ENCODE data around the gene ZBTB32. TPM values are rescaled to one million over a fixed set of nuclear protein-coding genes. Genes with fewer than 3 reads are reported as not detected.
"Not testable (repeated sequence)": the region's sequence is repeated elsewhere in the genome, so short reads cannot be mapped to it uniquely, and the experiment has no call there.

ZBTB32 gene
- under 1 TPM in 1 of 7 donors, not detected in 6; 0.41 TPM for total RNA-seq
- polyA plus RNA-seq, result not detected
- long read RNA-seq, donor 1, partial matches to known transcripts, result 0 of 28 reads
- long read RNA-seq, donor 1, other reads (novel, unspliced or antisense), result 28 of 28 reads
- long read RNA-seq, donor 2, result 0 reads
- long read RNA-seq, donor 3, partial matches to known transcripts, result 0 of 5 reads
- long read RNA-seq, donor 3, other reads (novel, unspliced or antisense), result 5 of 5 reads

GRCh38 chr19:35704218-35704617 is at the start of gene ZBTB32:
Gene ZBTB32, plus strand, starts transcription at chr19:35704558. Its CDS starts 10,069 bp downstream, at chr19:35714627.
- TF ChIP-seq POLR2A (IDR thresholded peaks at IDR 0.05), result no peak
- no peak for TF ChIP-seq EP300 (IDR thresholded peaks at IDR 0.05)
- no peak for TF ChIP-seq CTCF (IDR thresholded peaks at IDR 0.05)
- H3K4me3 ChIP-seq, result no peak within 1 kb of the TSS
- H3K4me1 ChIP-seq (ENCODE audit: insufficient read depth), result no peaks in the 10 kb centered on the region
- H3K36me3 ChIP-seq, result no peaks in the 10 kb centered on the region
- H3K9me3 ChIP-seq, result no peaks in the 10 kb centered on the region
- WGBS, 3 donors, result 9 to 12% (median 9%) methylated on average over 24 of the region's 24 CpGs
- intact Hi-C loops (cut with DNase I), result no loop called here
- no peak within 1 kb of the TSS for H3K27ac ChIP-seq
- DNase-seq, result peak in 2 of 5 donors; percentile 26 to 28
- H3K27me3 ChIP-seq, result no peaks in the 10 kb centered on the region

GRCh38 chr19:35654828-35655227 is 49.5 kb upstream of the ZBTB32 start:
- not testable (repeated sequence) for H3K36me3 ChIP-seq, DNase-seq
- WGBS, 3 donors, result 93 to 96% (median 96%) methylated on average over 6 of the region's 6 CpGs

GRCh38 chr19:35655600-35655999 is 48.8 kb upstream of the ZBTB32 start:
- no peaks in the 10 kb centered on the region for H3K4me1 ChIP-seq (ENCODE audit: insufficient read depth)
- WGBS, 3 donors, result 79 to 93% (median 93%) methylated on average over 4 of the region's 4 CpGs
- no peak for DNase-seq
- H3K4me3 ChIP-seq, result no peak overlapping the region
- intact Hi-C loops (cut with DNase I), result no loop called here
- H3K27me3 ChIP-seq, result no peaks in the 10 kb centered on the region
- H3K9me3 ChIP-seq, result no peaks in the 10 kb centered on the region
- H3K36me3 ChIP-seq, result no peaks in the 10 kb centered on the region
- H3K27ac ChIP-seq, result no peak overlapping the region
- TF ChIP-seq EP300 (IDR thresholded peaks at IDR 0.05), result no peak
- TF ChIP-seq CTCF (IDR thresholded peaks at IDR 0.05), result no peak
- no peak for TF ChIP-seq POLR2A (IDR thresholded peaks at IDR 0.05)

More at GRCh38 chr19:35654828-35655227, 49.5 kb upstream of the ZBTB32 start:
- intact Hi-C loops (cut with DNase I); H3K27me3 ChIP-seq; H3K9me3 ChIP-seq; H3K4me1 ChIP-seq (ENCODE audit: insufficient read depth); H3K27ac ChIP-seq; H3K4me3 ChIP-seq: not testable (repeated sequence)

GRCh38 chr19:35656700-35657099 is 47.7 kb upstream of the ZBTB32 start:
- no peak for TF ChIP-seq EP300 (IDR thresholded peaks at IDR 0.05)
- TF ChIP-seq CTCF (IDR thresholded peaks at IDR 0.05), result no peak
- no peak for TF ChIP-seq POLR2A (IDR thresholded peaks at IDR 0.05)
- Histone ChIP-seq H3K4me3 (no peak overlapping the region), H3K36me3 (no peaks in the 10 kb centered on the region), H3K27me3 (no peaks in the 10 kb centered on the region), H3K9me3 (no peaks in the 10 kb centered on the region), H3K27ac (no peak overlapping the region), H3K4me1 (ENCODE audit: insufficient read depth) (no peaks in the 10 kb centered on the region)
- WGBS, 3 donors, result 93 to 99% (median 95%) methylated on average over 6 of the region's 6 CpGs
- DNase-seq, result no peak
- intact Hi-C loops (cut with DNase I), result no loop called here

GRCh38 chr19:35657904-35658700 is 46.3 kb upstream of the ZBTB32 start:
- 85 to 88% (median 86%) methylated on average over 15 of the region's 15 CpGs for WGBS, 3 donors
- intact Hi-C loops (cut with DNase I), result no loop called here
- DNase-seq, result no peak
- Histone ChIP-seq H3K4me3 (no peak overlapping the region), H3K27me3 (no peaks in the 10 kb centered on the region), H3K27ac (no peak overlapping the region), H3K36me3 (no peaks in the 10 kb centered on the region), H3K9me3 (no peaks in the 10 kb centered on the region), H3K4me1 (ENCODE audit: insufficient read depth) (no peaks in the 10 kb centered on the region)
- TF ChIP-seq POLR2A (IDR thresholded peaks at IDR 0.05), result no peak
- no peak for TF ChIP-seq EP300 (IDR thresholded peaks at IDR 0.05)
- no peak for TF ChIP-seq CTCF (IDR thresholded peaks at IDR 0.05)

Measured in ovary (tissue), 10 donors.